ENCODE measurements around the gene FKBP5. TPM values are rescaled to one million over a fixed set of nuclear protein-coding genes. Genes with fewer than 3 reads are reported as not detected.
A peak's percentile ranks its signal among the peaks of the same experiment; 100 is the strongest.
"Not testable (repeated sequence)": the region's sequence is repeated elsewhere in the genome, so short reads cannot be mapped to it uniquely, and the experiment has no call there.

FKBP5 gene
- total and polyA plus RNA-seq, 7 donors: 52.9 to 326 (median 200) TPM

DNA sequence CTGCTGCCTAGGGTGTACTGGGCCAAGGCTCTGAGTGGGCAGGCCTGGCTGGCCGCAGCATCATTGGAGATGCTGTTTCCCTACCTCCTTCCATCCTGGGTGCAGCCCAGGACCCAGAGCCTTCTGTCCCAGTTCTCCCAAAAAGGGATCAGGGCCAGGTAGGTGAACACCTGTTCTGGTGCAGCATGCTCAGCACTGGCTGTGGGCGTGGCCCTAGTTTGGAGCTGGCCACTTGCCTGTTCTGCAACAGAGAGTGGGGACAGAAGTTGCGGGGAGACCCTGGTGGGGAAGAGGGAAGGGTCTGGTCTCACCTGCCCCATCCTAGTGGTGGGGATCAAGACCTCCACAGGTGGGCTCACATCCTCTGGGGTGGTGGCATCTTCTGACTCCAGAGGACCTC is 46.7 kb upstream of the FKBP5 start:
- DNase-seq: peak; percentile 70
- Histone ChIP-seq H3K36me3 (no peaks in the 10 kb centered on the region), H3K9me3 (no peaks in the 10 kb centered on the region), H3K27ac (peak overlapping the region in 2 of 4 donors; percentile 100), H3K27me3 (no peaks in the 10 kb centered on the region), H3K4me1 (peaks cover 5 to 54% (median 48%) of the 10 kb centered on the region in 4 donors), H3K4me3 (no peak overlapping the region)
- intact Hi-C loops (cut with DNase I): no loop called here
- TF ChIP-seq EP300 (IDR thresholded peaks at IDR 0.05) (no peak), POLR2A (IDR thresholded peaks at IDR 0.05) (no peak), POLR2AphosphoS5 (IDR thresholded peaks at IDR 0.05) (no peak)
- TF ChIP-seq, protein P1, sequence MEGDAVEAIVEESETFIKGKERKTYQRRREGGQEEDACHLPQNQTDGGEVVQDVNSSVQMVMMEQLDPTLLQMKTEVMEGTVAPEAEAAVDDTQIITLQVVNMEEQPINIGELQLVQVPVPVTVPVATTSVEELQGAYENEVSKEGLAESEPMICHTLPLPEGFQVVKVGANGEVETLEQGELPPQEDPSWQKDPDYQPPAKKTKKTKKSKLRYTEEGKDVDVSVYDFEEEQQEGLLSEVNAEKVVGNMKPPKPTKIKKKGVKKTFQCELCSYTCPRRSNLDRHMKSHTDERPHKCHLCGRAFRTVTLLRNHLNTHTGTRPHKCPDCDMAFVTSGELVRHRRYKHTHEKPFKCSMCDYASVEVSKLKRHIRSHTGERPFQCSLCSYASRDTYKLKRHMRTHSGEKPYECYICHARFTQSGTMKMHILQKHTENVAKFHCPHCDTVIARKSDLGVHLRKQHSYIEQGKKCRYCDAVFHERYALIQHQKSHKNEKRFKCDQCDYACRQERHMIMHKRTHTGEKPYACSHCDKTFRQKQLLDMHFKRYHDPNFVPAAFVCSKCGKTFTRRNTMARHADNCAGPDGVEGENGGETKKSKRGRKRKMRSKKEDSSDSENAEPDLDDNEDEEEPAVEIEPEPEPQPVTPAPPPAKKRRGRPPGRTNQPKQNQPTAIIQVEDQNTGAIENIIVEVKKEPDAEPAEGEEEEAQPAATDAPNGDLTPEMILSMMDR (IDR thresholded peaks at IDR 0.05): no peak
- WGBS, 2 donors: 55 to 86% methylated on average over 3 of the region's 3 CpGs

DNA sequence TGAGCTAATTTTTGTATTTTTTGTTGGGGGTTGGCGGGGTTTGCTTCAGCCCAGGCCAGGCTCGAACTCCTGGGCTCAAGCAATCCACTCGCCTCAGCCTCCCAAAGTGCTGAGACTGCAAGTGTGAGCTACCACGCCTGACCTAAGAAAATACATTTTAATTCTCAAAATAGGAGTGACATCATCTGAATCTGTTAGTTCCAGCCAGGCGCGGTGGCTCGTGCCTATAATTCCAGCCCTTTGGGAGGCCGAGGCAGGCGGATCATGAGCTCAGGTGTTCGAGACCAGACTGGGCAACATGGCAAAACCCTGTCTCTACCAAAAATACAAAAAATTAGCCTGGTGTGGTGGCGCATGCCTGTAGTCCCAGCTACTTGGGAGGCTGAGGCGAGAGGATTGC is 45.6 kb upstream of the FKBP5 start:
- not testable (repeated sequence) for H3K4me3 ChIP-seq, H3K9me3 ChIP-seq, H3K36me3 ChIP-seq, H3K27me3 ChIP-seq, DNase-seq
- Histone ChIP-seq H3K27ac (peak overlapping the region; percentile 96 to 100 (median 98)), H3K4me1 (peaks cover 5 to 65% (median 60%) of the 10 kb centered on the region in 4 donors)
- intact Hi-C loops (cut with DNase I): loop anchor here (5.0 kb wide), 1 partner anchor 863 kb away; no protein-coding TSS in a partner anchor
- 95 to 96% methylated on average over 12 of the region's 12 CpGs for WGBS, 2 donors

DNA sequence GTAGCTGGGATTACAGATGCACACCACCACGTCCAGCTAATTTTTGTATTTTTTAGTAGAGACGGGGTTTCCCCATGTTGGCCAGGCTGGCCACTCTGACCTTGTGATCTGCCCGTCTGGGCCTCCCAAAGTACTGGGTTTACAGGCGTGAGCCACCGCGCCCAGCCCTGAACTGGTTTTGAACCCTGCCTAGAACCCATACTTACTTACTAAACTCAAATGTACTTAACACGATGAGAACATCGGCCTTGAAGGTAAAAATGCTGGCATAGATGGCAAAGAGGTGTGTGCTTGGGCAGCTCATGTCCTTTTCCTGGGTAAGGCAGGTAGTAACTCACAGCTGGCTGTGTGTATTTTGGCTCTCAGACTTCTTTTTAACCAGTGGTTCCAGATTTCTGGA is 44.9 kb upstream of the FKBP5 start:
- DNase-seq: no peak

DNA sequence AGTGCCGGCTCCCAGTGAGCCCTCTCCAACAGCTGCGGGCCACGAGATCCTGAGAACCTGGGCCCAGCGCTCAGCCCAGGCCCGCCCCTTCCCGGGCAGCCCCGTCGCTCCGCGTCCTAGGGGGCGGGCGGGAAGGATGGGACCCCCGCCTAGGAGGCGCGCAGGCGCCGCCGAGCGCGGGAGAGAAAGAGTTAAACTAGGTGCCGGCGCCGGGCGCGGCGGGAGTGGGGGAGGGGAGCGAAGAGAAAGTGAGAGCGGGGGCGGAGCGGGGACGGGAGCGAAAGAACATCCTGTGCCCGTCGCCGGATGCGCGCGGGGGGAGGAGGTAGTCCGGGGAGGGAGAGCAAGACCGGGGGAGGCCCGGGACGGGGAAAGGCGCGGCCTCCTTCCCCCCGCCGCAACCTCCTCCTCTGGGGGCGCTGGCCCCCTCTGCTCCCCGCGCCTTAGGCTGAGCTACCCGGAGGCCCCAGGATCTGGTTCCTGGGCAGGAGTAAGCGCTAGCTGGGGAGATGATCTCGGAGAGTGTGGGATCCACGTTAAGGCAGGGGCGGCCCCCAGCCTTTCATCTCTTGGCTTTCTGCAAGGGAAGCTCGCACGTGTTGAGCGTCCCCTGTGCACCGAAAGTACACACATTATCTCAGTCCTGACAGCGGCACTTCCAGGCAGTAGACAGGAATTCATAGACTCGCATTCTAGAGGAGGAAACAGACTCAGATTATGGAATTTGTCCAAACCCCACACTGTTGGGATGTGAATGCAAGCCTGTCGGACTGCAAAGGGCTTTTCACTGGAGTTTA is 43.2 kb upstream of the FKBP5 start:
- Histone ChIP-seq H3K27ac (peak overlapping the region; percentile 96 to 100 (median 98)), H3K9me3 (no peaks in the 10 kb centered on the region), H3K27me3 (no peaks in the 10 kb centered on the region), H3K36me3 (no peaks in the 10 kb centered on the region), H3K4me3 (peak overlapping the region; percentile 49 to 79 (median 65)), H3K4me1 (peaks cover 5 to 81% (median 73%) of the 10 kb centered on the region in 4 donors)
- DNase-seq: peak; percentile 99
- TF ChIP-seq, protein P1 (IDR thresholded peaks at IDR 0.05): no peak
- peak; percentile 80 to 90 (median 84) for TF ChIP-seq POLR2AphosphoS5 (IDR thresholded peaks at IDR 0.05)
- TF ChIP-seq POLR2A (IDR thresholded peaks at IDR 0.05): peak in 1 of 2 donors; percentile 51
- peak; percentile 95 to 98 (median 98) for TF ChIP-seq EP300 (IDR thresholded peaks at IDR 0.05)
- 1% methylated on average over 61 of the region's 61 CpGs for WGBS, 2 donors
- intact Hi-C loops (cut with DNase I): loop anchor here (2.0 to 5.0 kb wide), 3 partner anchors 129 to 865 kb away; partner anchors contain the start of gene TEAD3

More for the DNA sequence above, 44.9 kb upstream of the FKBP5 start:
- Histone ChIP-seq H3K27me3 (no peaks in the 10 kb centered on the region), H3K4me1 (peaks cover 5 to 72% (median 66%) of the 10 kb centered on the region in 4 donors), H3K36me3 (no peaks in the 10 kb centered on the region), H3K4me3 (no peak overlapping the region), H3K27ac (peak overlapping the region; percentile 96 to 100 (median 98)), H3K9me3 (no peaks in the 10 kb centered on the region)
- WGBS, 2 donors: 66 to 89% methylated on average over 8 of the region's 8 CpGs
- intact Hi-C loops (cut with DNase I): loop anchor here (1.0 to 5.0 kb wide), 4 partner anchors 131 to 864 kb away; partner anchors contain the start of gene TEAD3
- TF ChIP-seq POLR2AphosphoS5 (IDR thresholded peaks at IDR 0.05) (no peak), POLR2A (IDR thresholded peaks at IDR 0.05) (no peak), EP300 (IDR thresholded peaks at IDR 0.05) (no peak)
- TF ChIP-seq, protein P1 (IDR thresholded peaks at IDR 0.05): no peak

DNA sequence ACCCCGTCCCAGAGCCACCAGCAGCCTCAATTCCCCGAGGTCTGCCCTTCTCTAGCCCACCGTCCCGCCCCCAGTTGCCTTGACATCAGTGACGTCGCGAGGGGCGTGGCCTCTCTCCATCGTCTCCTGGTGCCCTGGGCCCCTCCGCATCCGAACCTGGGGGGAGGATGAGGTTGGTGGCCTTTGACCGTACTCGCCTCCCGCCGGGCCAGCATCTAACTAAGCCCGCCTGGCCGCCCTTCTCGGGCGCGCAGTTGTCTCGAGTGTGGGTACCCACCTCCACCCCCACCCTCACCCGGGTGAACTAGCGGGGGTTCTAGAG is 42.7 kb upstream of the FKBP5 start:
- Histone ChIP-seq H3K4me3 (peak overlapping the region; percentile 49 to 79 (median 65)), H3K27me3 (no peaks in the 10 kb centered on the region), H3K4me1 (peaks cover 5 to 84% (median 75%) of the 10 kb centered on the region in 4 donors), H3K27ac (peak overlapping the region; percentile 96 to 100 (median 98)), H3K36me3 (no peaks in the 10 kb centered on the region), H3K9me3 (no peaks in the 10 kb centered on the region)
- 1% methylated on average over 23 of the region's 23 CpGs for WGBS, 2 donors
- peak in 1 of 4 donors; percentile 65 for TF ChIP-seq EP300 (IDR thresholded peaks at IDR 0.05)
- TF ChIP-seq, protein P1 (IDR thresholded peaks at IDR 0.05): no peak
- TF ChIP-seq POLR2AphosphoS5 (IDR thresholded peaks at IDR 0.05): peak; percentile 93 to 98 (median 96)
- TF ChIP-seq POLR2A (IDR thresholded peaks at IDR 0.05): peak; percentile 84 to 87
- DNase-seq: peak; percentile 99
- intact Hi-C loops (cut with DNase I): loop anchor here (5.0 kb wide), 1 partner anchor 866 kb away; no protein-coding TSS in a partner anchor
